ENCODE measurements around the gene PAQR6.

The PAQR6 gene

GRCh38 chr1:156262461-156263287, 14.8 kb upstream of the PAQR6 start:
- DNase-seq, result peak; percentile 85

GRCh38 chr1:156260896-156261295, 13.0 kb upstream of the PAQR6 start:
- no peak for DNase-seq

GRCh38 chr1:156259805-156260204, 11.9 kb upstream of the PAQR6 start:
- DNase-seq, result no peak

- DNase-seq, result no peak
Measured at GRCh38 chr1:156258859-156259258, 11.0 kb upstream of the PAQR6 start.

GRCh38 chr1:156257711-156258110, 9.9 kb upstream of the PAQR6 start:
- DNase-seq, result no peak

GRCh38 chr1:156253634-156254033, 5.8 kb upstream of the PAQR6 start:
- no peak for DNase-seq

GRCh38 chr1:156251527-156251926, 3.7 kb upstream of the PAQR6 start:
- no peak for DNase-seq

GRCh38 chr1:156249593-156249992, 1.7 kb upstream of the PAQR6 start:
- no peak for DNase-seq

- no peak for DNase-seq
Measured at GRCh38 chr1:156248323-156248683, 447 bp upstream of the PAQR6 start.

GRCh38 chr1:156246781-156247459, 936 bp downstream of the PAQR6 start:
- DNase-seq, result no peak

- DNase-seq, result no peak
Measured at GRCh38 chr1:156246241-156246780, 1.5 kb downstream of the PAQR6 start.

GRCh38 chr1:156245451-156246232, 2.2 kb downstream of the PAQR6 start:
- peak; percentile 25 for DNase-seq

GRCh38 chr1:156244712-156245111, 3.1 kb downstream of the PAQR6 start:
- DNase-seq, result no peak

- DNase-seq, result no peak
Measured at GRCh38 chr1:156244126-156244525, 3.7 kb downstream of the PAQR6 start.

- no peak for DNase-seq
Measured at GRCh38 chr1:156242738-156243137, 5.1 kb downstream of the PAQR6 start.

GRCh38 chr1:156241926-156242325, 5.9 kb downstream of the PAQR6 start, which contains the start of gene BGLAP:
Gene BGLAP (plus strand): TSS chr1:156242184. CDS start chr1:156242232, 48 bp downstream.
- DNase-seq, result no peak

- DNase-seq, result peak; percentile 27
Measured at GRCh38 chr1:156241311-156241811, 6.5 kb downstream of the PAQR6 start.

GRCh38 chr1:156238248-156238647, 9.6 kb downstream of the PAQR6 start:
- DNase-seq, result no peak

GRCh38 chr1:156236164-156236563, 11.7 kb downstream of the PAQR6 start:
- no peak for DNase-seq

- DNase-seq, result peak; percentile 91
Measured at GRCh38 chr1:156233426-156234127, 14.3 kb downstream of the PAQR6 start.

GRCh38 chr1:156232201-156232894, 15.5 kb downstream of the PAQR6 start:
- DNase-seq, result no peak

GRCh38 chr1:156230473-156230837, 17.4 kb downstream of the PAQR6 start:
- no peak for DNase-seq

All from fibroblast of skin of right biceps (primary cell).